ENCODE measurements around the gene POU4F1. TPM values are rescaled to one million over a fixed set of nuclear protein-coding genes. Genes with fewer than 3 reads are reported as not detected.

POU4F1 gene
- total RNA-seq, 1 experiment from 2014 or later: 0.26 TPM

GRCh38 chr13:78594456-78594975 is 8.8 kb downstream of the POU4F1 start:
- H3K14ac ChIP-seq (ENCODE audit: insufficient read depth, low read length): no peak overlapping the region
- no peak overlapping the region for H3K27ac ChIP-seq (ENCODE audit: insufficient read length, low read depth, low read length)
- no peak overlapping the region for H3K9ac ChIP-seq (ENCODE audit: extremely low read depth, insufficient read length, low read length)
- peaks cover 61% of the 10 kb centered on the region for H3K27me3 ChIP-seq (ENCODE audit: insufficient read depth, low read length)
- WGBS (ENCODE audit: extremely low coverage, insufficient read length, low lambda C conversion rate): no CpG with 5 or more reads among the region's 8 CpGs
- H2AFZ ChIP-seq (ENCODE audit: low read length): no peak overlapping the region
- H3K79me1 ChIP-seq (ENCODE audit: insufficient read depth, low read depth, low read length, poor library complexity, severe bottlenecking): no peaks in the 10 kb centered on the region
- no peak overlapping the region for H4K8ac ChIP-seq (replicated peaks; ENCODE audit: insufficient read length, low read depth, low read length)
- H4K91ac ChIP-seq (ENCODE audit: insufficient read length, low read depth, low read length): no peak overlapping the region
- Mint-ChIP-seq H3K4me3 (peak overlapping the region in 1 of 2 experiments; percentile 76; a peak in 3 of 5 replicates), H3K36me3 (ENCODE audit: insufficient read depth in 1 of 3, low read depth in 3 of 3) (no peaks in the 10 kb centered on the region), H3K9me3 (peaks cover 0 to 12% of the 10 kb centered on the region in 2 experiments; a peak in 2 of 5 replicates), H3K27ac (no peak overlapping the region), H3K27me3 (ENCODE audit: low read depth) (peaks cover 97% of the 10 kb centered on the region), H3K4me1 (peaks cover 20 to 41% of the 10 kb centered on the region in 2 experiments)
- H2BK12ac ChIP-seq (ENCODE audit: insufficient read length, low read depth, low read length): no peak overlapping the region
- H3K79me2 ChIP-seq (ENCODE audit: insufficient read depth, low read length): no peaks in the 10 kb centered on the region
- H3K4me1 ChIP-seq (ENCODE audit: insufficient read depth, low read length): no peaks in the 10 kb centered on the region
- H4K20me1 ChIP-seq (ENCODE audit: control insufficient read depth, insufficient read depth, insufficient read length): no peaks in the 10 kb centered on the region
- no peak overlapping the region for H3K4ac ChIP-seq (ENCODE audit: low read depth, low read length)
- no peak overlapping the region for H2BK20ac ChIP-seq (ENCODE audit: low read depth, low read length, poor library complexity, severe bottlenecking)
- no peak for DNase-seq
- H3T11ph ChIP-seq (ENCODE audit: low read length): no peak overlapping the region
- H3K23ac ChIP-seq (ENCODE audit: insufficient read length, low read depth, low read length): no peak overlapping the region
- H3K23me2 ChIP-seq (ENCODE audit: insufficient read length, low read depth, low read length, poor library complexity, severe bottlenecking): peaks cover 13% of the 10 kb centered on the region
- H3K18ac ChIP-seq (ENCODE audit: insufficient read length, low read depth, low read length): no peak overlapping the region
- no peak overlapping the region for H2AK5ac ChIP-seq (ENCODE audit: insufficient read length, low read length)
- peak overlapping the region; percentile 66 for H3K4me2 ChIP-seq (ENCODE audit: insufficient read depth, insufficient read length, low read length)
- no peak overlapping the region for H2BK15ac ChIP-seq (ENCODE audit: low read depth, low read length)
- H2BK5ac ChIP-seq (ENCODE audit: insufficient read length, low read length): no peak overlapping the region
- TF ChIP-seq, protein P1, sequence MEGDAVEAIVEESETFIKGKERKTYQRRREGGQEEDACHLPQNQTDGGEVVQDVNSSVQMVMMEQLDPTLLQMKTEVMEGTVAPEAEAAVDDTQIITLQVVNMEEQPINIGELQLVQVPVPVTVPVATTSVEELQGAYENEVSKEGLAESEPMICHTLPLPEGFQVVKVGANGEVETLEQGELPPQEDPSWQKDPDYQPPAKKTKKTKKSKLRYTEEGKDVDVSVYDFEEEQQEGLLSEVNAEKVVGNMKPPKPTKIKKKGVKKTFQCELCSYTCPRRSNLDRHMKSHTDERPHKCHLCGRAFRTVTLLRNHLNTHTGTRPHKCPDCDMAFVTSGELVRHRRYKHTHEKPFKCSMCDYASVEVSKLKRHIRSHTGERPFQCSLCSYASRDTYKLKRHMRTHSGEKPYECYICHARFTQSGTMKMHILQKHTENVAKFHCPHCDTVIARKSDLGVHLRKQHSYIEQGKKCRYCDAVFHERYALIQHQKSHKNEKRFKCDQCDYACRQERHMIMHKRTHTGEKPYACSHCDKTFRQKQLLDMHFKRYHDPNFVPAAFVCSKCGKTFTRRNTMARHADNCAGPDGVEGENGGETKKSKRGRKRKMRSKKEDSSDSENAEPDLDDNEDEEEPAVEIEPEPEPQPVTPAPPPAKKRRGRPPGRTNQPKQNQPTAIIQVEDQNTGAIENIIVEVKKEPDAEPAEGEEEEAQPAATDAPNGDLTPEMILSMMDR (conservative IDR thresholded peaks at IDR 0.05): no peak
- no peaks in the 10 kb centered on the region for H3K9me3 ChIP-seq (ENCODE audit: control insufficient read depth, low read depth, low read length)
- no peak overlapping the region for H3K56ac ChIP-seq (ENCODE audit: insufficient read length, low read depth, low read length)
- no peak overlapping the region for H2BK120ac ChIP-seq (ENCODE audit: low read depth, low read length, poor library complexity, severe bottlenecking)
- H4K5ac ChIP-seq (ENCODE audit: insufficient read length, low read depth, low read length): no peak overlapping the region

Measured in H9 (cell line).